ENCODE measurements around the gene MAP2K5.

Gene MAP2K5

GRCh38 chr15:67845974-67846373 is 303.5 kb downstream of the MAP2K5 start:
- Histone ChIP-seq H2BK5ac (ENCODE audit: low read length) (no peak overlapping the region), H3K27ac (replicated peaks; ENCODE audit: low read length) (no peak overlapping the region), H3K14ac (ENCODE audit: low read length) (no peak overlapping the region), H4K8ac (ENCODE audit: low read depth, low read length) (no peak overlapping the region), H4K91ac (ENCODE audit: low read depth, low read length, poor library complexity) (no peak overlapping the region), H3K18ac (ENCODE audit: low read length) (no peak overlapping the region), H3K36me3 (replicated peaks in 1 of 2; ENCODE audit: control insufficient read depth in 2 of 2, insufficient read depth in 2 of 2, low read length in 2 of 2) (no peaks in the 10 kb centered on the region), H3K4me2 (ENCODE audit: insufficient read depth, low read length, poor library complexity, severe bottlenecking) (no peak overlapping the region), H2BK15ac (ENCODE audit: low read length) (no peak overlapping the region), H3K23ac (ENCODE audit: low read depth, low read length, poor library complexity) (no peak overlapping the region), H2BK12ac (ENCODE audit: low read length) (no peak overlapping the region), H2AFZ (ENCODE audit: low read length) (no peak overlapping the region), H3K9me3 (replicated peaks in 1 of 2; ENCODE audit: control insufficient read depth in 2 of 2, insufficient read depth in 1 of 2, low read depth in 1 of 2, low read length in 2 of 2) (no peaks in the 10 kb centered on the region), H3K4me3 (ENCODE audit: low read length in 2 of 2) (no peak overlapping the region), H2BK120ac (ENCODE audit: low read depth, low read length) (no peak overlapping the region), H3K4ac (ENCODE audit: low read length) (no peak overlapping the region), H3K79me1 (ENCODE audit: low read depth, low read length) (no peaks in the 10 kb centered on the region), H3K27me3 (ENCODE audit: control insufficient read depth in 3 of 3, insufficient read depth in 3 of 3, low read depth in 1 of 3, low read length in 3 of 3) (peaks cover 0 to 14% (median 0%) of the 10 kb centered on the region in 3 experiments), H2AK5ac (ENCODE audit: low read depth, low read length) (no peak overlapping the region), H3K9ac (ENCODE audit: low read depth, low read length, poor library complexity) (no peak overlapping the region), H3K4me1 (ENCODE audit: control insufficient read depth in 2 of 2, insufficient read depth in 1 of 2, low read depth in 1 of 2, low read length in 2 of 2) (peaks cover 19 to 33% of the 10 kb centered on the region in 2 donors)
- WGBS, 2 donors (ENCODE audit: extremely low coverage in 2 of 2, insufficient read length in 2 of 2, insufficient replicate concordance in 1 of 2), result no CpG with 5 or more reads among the region's 5 CpGs
- no peak for DNase-seq (ENCODE audit: low spot score)

GRCh38 chr15:67849538-67849937 is 307.0 kb downstream of the MAP2K5 start:
- WGBS, 2 donors (ENCODE audit: extremely low coverage in 2 of 2, insufficient read length in 2 of 2, insufficient replicate concordance in 1 of 2), result no CpG with 5 or more reads among the region's 1 CpG
- Histone ChIP-seq H3K27ac (replicated peaks; ENCODE audit: low read length) (no peak overlapping the region), H2AK5ac (ENCODE audit: low read depth, low read length) (no peak overlapping the region), H3K36me3 (replicated peaks in 1 of 2; ENCODE audit: control insufficient read depth in 2 of 2, insufficient read depth in 2 of 2, low read length in 2 of 2) (no peaks in the 10 kb centered on the region), H2AFZ (ENCODE audit: low read length) (no peak overlapping the region), H3K4ac (ENCODE audit: low read length) (no peak overlapping the region), H3K4me2 (ENCODE audit: insufficient read depth, low read length, poor library complexity, severe bottlenecking) (no peak overlapping the region), H2BK5ac (ENCODE audit: low read length) (no peak overlapping the region), H3K4me1 (ENCODE audit: control insufficient read depth in 2 of 2, insufficient read depth in 1 of 2, low read depth in 1 of 2, low read length in 2 of 2) (peaks cover 5 to 13% of the 10 kb centered on the region in 2 donors), H3K9me3 (replicated peaks in 1 of 2; ENCODE audit: control insufficient read depth in 2 of 2, insufficient read depth in 1 of 2, low read depth in 1 of 2, low read length in 2 of 2) (no peaks in the 10 kb centered on the region), H2BK12ac (ENCODE audit: low read length) (no peak overlapping the region), H4K91ac (ENCODE audit: low read depth, low read length, poor library complexity) (no peak overlapping the region), H3K18ac (ENCODE audit: low read length) (no peak overlapping the region), H3K27me3 (ENCODE audit: control insufficient read depth in 3 of 3, insufficient read depth in 3 of 3, low read depth in 1 of 3, low read length in 3 of 3) (peaks cover 0 to 10% (median 0%) of the 10 kb centered on the region in 3 experiments), H3K23ac (ENCODE audit: low read depth, low read length, poor library complexity) (no peak overlapping the region), H3K14ac (ENCODE audit: low read length) (no peak overlapping the region), H3K79me1 (ENCODE audit: low read depth, low read length) (no peaks in the 10 kb centered on the region), H3K9ac (ENCODE audit: low read depth, low read length, poor library complexity) (no peak overlapping the region), H4K8ac (ENCODE audit: low read depth, low read length) (no peak overlapping the region), H2BK15ac (ENCODE audit: low read length) (no peak overlapping the region), H2BK120ac (ENCODE audit: low read depth, low read length) (no peak overlapping the region), H3K4me3 (ENCODE audit: low read length in 2 of 2) (no peak overlapping the region)
- no peak for DNase-seq (ENCODE audit: low spot score)

- H3K14ac ChIP-seq (ENCODE audit: low read length), result no peak overlapping the region
- no peak overlapping the region for H2BK12ac ChIP-seq (ENCODE audit: low read length)
- H2AFZ ChIP-seq (ENCODE audit: low read length), result no peak overlapping the region
- H3K4me1 ChIP-seq (ENCODE audit: control insufficient read depth in 2 of 2, insufficient read depth in 1 of 2, low read depth in 1 of 2, low read length in 2 of 2), result peaks cover 0 to 5% of the 10 kb centered on the region in 2 donors
- no peak for DNase-seq (ENCODE audit: low spot score)
- H3K79me1 ChIP-seq (ENCODE audit: low read depth, low read length), result no peaks in the 10 kb centered on the region
- H4K8ac ChIP-seq (ENCODE audit: low read depth, low read length), result no peak overlapping the region
- H4K91ac ChIP-seq (ENCODE audit: low read depth, low read length, poor library complexity), result no peak overlapping the region
- WGBS, 2 donors (ENCODE audit: extremely low coverage in 2 of 2, insufficient read length in 2 of 2, insufficient replicate concordance in 1 of 2), result no CpG with 5 or more reads among the region's 7 CpGs
- H3K4me2 ChIP-seq (ENCODE audit: insufficient read depth, low read length, poor library complexity, severe bottlenecking), result no peak overlapping the region
- H2BK120ac ChIP-seq (ENCODE audit: low read depth, low read length), result no peak overlapping the region
- no peaks in the 10 kb centered on the region for H3K9me3 ChIP-seq (replicated peaks in 1 of 2; ENCODE audit: control insufficient read depth in 2 of 2, insufficient read depth in 1 of 2, low read depth in 1 of 2, low read length in 2 of 2)
- H3K27me3 ChIP-seq (ENCODE audit: control insufficient read depth in 3 of 3, insufficient read depth in 3 of 3, low read depth in 1 of 3, low read length in 3 of 3), result peaks cover 0 to 6% (median 0%) of the 10 kb centered on the region in 3 experiments
- H3K36me3 ChIP-seq (replicated peaks in 1 of 2; ENCODE audit: control insufficient read depth in 2 of 2, insufficient read depth in 2 of 2, low read length in 2 of 2), result no peaks in the 10 kb centered on the region
- H3K4ac ChIP-seq (ENCODE audit: low read length), result no peak overlapping the region
- H2AK5ac ChIP-seq (ENCODE audit: low read depth, low read length), result no peak overlapping the region
- no peak overlapping the region for H3K18ac ChIP-seq (ENCODE audit: low read length)
- H2BK15ac ChIP-seq (ENCODE audit: low read length), result no peak overlapping the region
- H2BK5ac ChIP-seq (ENCODE audit: low read length), result no peak overlapping the region
- H3K4me3 ChIP-seq (ENCODE audit: low read length in 2 of 2), result no peak overlapping the region
- no peak overlapping the region for H3K9ac ChIP-seq (ENCODE audit: low read depth, low read length, poor library complexity)
- no peak overlapping the region for H3K27ac ChIP-seq (replicated peaks; ENCODE audit: low read length)
- no peak overlapping the region for H3K23ac ChIP-seq (ENCODE audit: low read depth, low read length, poor library complexity)
These were observed 307.8 kb downstream of the MAP2K5 start for GRCh38 chr15:67850336-67850735.

GRCh38 chr15:67850994-67851571 is 308.6 kb downstream of the MAP2K5 start:
- Histone ChIP-seq H3K9me3 (replicated peaks in 1 of 2; ENCODE audit: control insufficient read depth in 2 of 2, insufficient read depth in 1 of 2, low read depth in 1 of 2, low read length in 2 of 2) (no peaks in the 10 kb centered on the region), H4K8ac (ENCODE audit: low read depth, low read length) (no peak overlapping the region), H2AFZ (ENCODE audit: low read length) (no peak overlapping the region), H4K91ac (ENCODE audit: low read depth, low read length, poor library complexity) (no peak overlapping the region), H3K23ac (ENCODE audit: low read depth, low read length, poor library complexity) (no peak overlapping the region), H3K9ac (ENCODE audit: low read depth, low read length, poor library complexity) (no peak overlapping the region), H3K79me1 (ENCODE audit: low read depth, low read length) (no peaks in the 10 kb centered on the region), H3K36me3 (replicated peaks in 1 of 2; ENCODE audit: control insufficient read depth in 2 of 2, insufficient read depth in 2 of 2, low read length in 2 of 2) (no peaks in the 10 kb centered on the region), H2BK5ac (ENCODE audit: low read length) (no peak overlapping the region), H3K14ac (ENCODE audit: low read length) (no peak overlapping the region), H3K4me1 (ENCODE audit: control insufficient read depth in 2 of 2, insufficient read depth in 1 of 2, low read depth in 1 of 2, low read length in 2 of 2) (peaks cover 0 to under 1% of the 10 kb centered on the region in 2 donors), H2BK120ac (ENCODE audit: low read depth, low read length) (no peak overlapping the region), H2BK12ac (ENCODE audit: low read length) (no peak overlapping the region), H3K27ac (replicated peaks; ENCODE audit: low read length) (no peak overlapping the region), H2BK15ac (ENCODE audit: low read length) (no peak overlapping the region), H3K4me2 (ENCODE audit: insufficient read depth, low read length, poor library complexity, severe bottlenecking) (no peak overlapping the region), H3K18ac (ENCODE audit: low read length) (no peak overlapping the region), H3K4me3 (ENCODE audit: low read length in 2 of 2) (no peak overlapping the region), H3K27me3 (ENCODE audit: control insufficient read depth in 3 of 3, insufficient read depth in 3 of 3, low read depth in 1 of 3, low read length in 3 of 3) (peaks cover 0 to 4% (median 0%) of the 10 kb centered on the region in 3 experiments), H2AK5ac (ENCODE audit: low read depth, low read length) (no peak overlapping the region), H3K4ac (ENCODE audit: low read length) (no peak overlapping the region)
- WGBS, 2 donors (ENCODE audit: extremely low coverage in 2 of 2, insufficient read length in 2 of 2, insufficient replicate concordance in 1 of 2), result no CpG with 5 or more reads among the region's 4 CpGs
- no peak for DNase-seq (ENCODE audit: low spot score)

Data from neuronal stem cell (in vitro differentiated cells).